Neural cell (in vitro differentiated cells): ENCODE measurements around the gene ZCCHC24. TPM values are rescaled to one million over a fixed set of nuclear protein-coding genes. Genes with fewer than 3 reads are reported as not detected.

Experiments used
- H2AFZ ChIP-seq: fragments of 200-600, 300-800 bp; sonication (generic), shearing (Covaris generic); 2 replicates; pipeline ENCODE4 v1.6.0; 2014; ENCODE audit warnings: low read depth, mild to moderate bottlenecking, antibody characterized with exemption, low read length, moderate library complexity
- H3F3A ChIP-seq: fragments of 200-600 bp; shearing (Covaris generic); 2 replicates; pipeline ENCODE4 v1.6.1; 2016; ENCODE audit warnings: mild to moderate bottlenecking, moderate library complexity, mixed read lengths, antibody characterized with exemption, low read length; ENCODE audit not compliant: insufficient read depth, poor library complexity, severe bottlenecking
- H3K27ac ChIP-seq: fragments of 200-600, 300-800 bp; sonication (generic), shearing (Covaris generic); 2 replicates; pipeline ENCODE4 v1.5.1; 2014; ENCODE audit warnings: mild to moderate bottlenecking, low read length, moderate library complexity
- H3K27me3 ChIP-seq: fragments of 300-800, 200-600 bp; sonication (generic), shearing (Covaris generic); 2 replicates; pipeline ENCODE4 v1.6.0; 2014; ENCODE audit warnings: mild to moderate bottlenecking, low read depth, low read length, moderate library complexity; ENCODE audit not compliant: insufficient read depth
- H3K36me3 ChIP-seq: fragments of 300-800, 200-600 bp; sonication (generic), shearing (Covaris generic); 2 replicates; pipeline ENCODE4 v1.5.1; 2014; ENCODE audit warnings: mild to moderate bottlenecking, antibody characterized with exemption, low read length, moderate library complexity; ENCODE audit not compliant: insufficient read depth
- H3K4me2 ChIP-seq: fragments of 300-800, 200-600 bp; sonication (generic), shearing (Covaris generic); 2 replicates; pipeline ENCODE4 v1.6.0; 2014; ENCODE audit warnings: mild to moderate bottlenecking, low read length
- H3K4me3 ChIP-seq: fragments of 300-800, 200-600 bp; sonication (generic), shearing (Covaris generic); 2 replicates; pipeline ENCODE4 v1.5.1; 2014; ENCODE audit warnings: mild to moderate bottlenecking, low read length, moderate library complexity
- H3K79me2 ChIP-seq: fragments of 200-600 bp; shearing (Covaris generic); replicated peaks from 2 replicates; pipeline ENCODE4 v1.6.0; 2014; ENCODE audit warnings: mild to moderate bottlenecking, low read length, moderate library complexity; ENCODE audit not compliant: insufficient read depth
- H3K9ac ChIP-seq: fragments of 300-800, 200-600 bp; sonication (generic), shearing (Covaris generic); 2 replicates; pipeline ENCODE4 v1.6.1; 2016; ENCODE audit warnings: mild to moderate bottlenecking, low read length, mixed read lengths
- H3K9me2 ChIP-seq: fragments of 200-600 bp; shearing (Covaris generic); 2 replicates; pipeline ENCODE4 v1.6.1; 2016; ENCODE audit warnings: mild to moderate bottlenecking, low read length, mixed read lengths; ENCODE audit not compliant: insufficient read depth
- H3K9me3 ChIP-seq: fragments of 200-600, 300-800 bp; sonication (generic), shearing (Covaris generic); 2 replicates; pipeline ENCODE4 v1.6.1; 2016; ENCODE audit warnings: mild to moderate bottlenecking, mixed run types, low read length, moderate library complexity, mixed read lengths
- H4K20me1 ChIP-seq: fragments of 200-600 bp; shearing (Covaris generic); 2 replicates; pipeline ENCODE4 v1.6.1; 2016; ENCODE audit warnings: mild to moderate bottlenecking, mixed run types; ENCODE audit not compliant: insufficient read depth
- EP300 ChIP-seq: fragments of 450-650 bp; conservative IDR thresholded peaks from 2 replicates; pipeline ENCODE4 v1.6.1; 2014; ENCODE audit warnings: antibody characterized with exemption, mild to moderate bottlenecking, moderate library complexity; ENCODE audit not compliant: poor library complexity, severe bottlenecking
- EZH2 ChIP-seq: fragments of 200-600, 300-800 bp; shearing (Covaris generic), sonication (generic); IDR thresholded peaks from 2 replicates; pipeline ENCODE4 v1.6.1; 2014; ENCODE audit warnings: antibody characterized with exemption, low read length, borderline replicate concordance, mild to moderate bottlenecking; ENCODE audit not compliant: insufficient read depth, poor library complexity, severe bottlenecking
- MXI1 ChIP-seq: fragments of 450-650 bp; conservative IDR thresholded peaks from 2 replicates; pipeline ENCODE4 v1.6.1; 2014; ENCODE audit warnings: antibody characterized with exemption, mild to moderate bottlenecking; ENCODE audit not compliant: poor library complexity, severe bottlenecking
- POLR2AphosphoS5 ChIP-seq: IDR thresholded peaks from 2 replicates; pipeline ENCODE4 v1.6.1; 2012
- RAD21 ChIP-seq: fragments of 450-650 bp; conservative IDR thresholded peaks from 2 replicates; pipeline ENCODE4 v1.6.1; 2014; ENCODE audit warnings: antibody characterized with exemption, mild to moderate bottlenecking, moderate library complexity
- SMC3 ChIP-seq: fragments of 450-650 bp; conservative IDR thresholded peaks from 2 replicates; pipeline ENCODE4 v1.6.1; 2014; ENCODE audit warnings: antibody characterized with exemption, mild to moderate bottlenecking, moderate library complexity; ENCODE audit not compliant: poor library complexity
- TAF1 ChIP-seq: IDR thresholded peaks from 2 replicates; pipeline ENCODE4 v1.6.1; 2012; ENCODE audit warnings: low read depth
- polyA plus RNA-seq: library from polyadenylated mRNA; depleted of rRNA; stranded (reverse); fragments of >200 nt; gene quantifications from 2 replicates; pipeline ENCODE4 v1.2.3, GENCODE V29; 2014
- TF ChIP-seq, protein P1 (sequence below): fragments of 450-650 bp; IDR thresholded peaks from 2 replicates; pipeline ENCODE4 v1.5.1; 2014; ENCODE audit warnings: antibody characterized with exemption, mild to moderate bottlenecking, moderate library complexity; ENCODE audit not compliant: poor library complexity, severe bottlenecking
- TF ChIP-seq, protein P2 (sequence below): IDR thresholded peaks from 2 replicates; pipeline ENCODE4 v1.6.1; 2012; ENCODE audit warnings: borderline replicate concordance

Gene ZCCHC24
- polyA plus RNA-seq, 1 donor from 2014 or later: not detected

DNA sequence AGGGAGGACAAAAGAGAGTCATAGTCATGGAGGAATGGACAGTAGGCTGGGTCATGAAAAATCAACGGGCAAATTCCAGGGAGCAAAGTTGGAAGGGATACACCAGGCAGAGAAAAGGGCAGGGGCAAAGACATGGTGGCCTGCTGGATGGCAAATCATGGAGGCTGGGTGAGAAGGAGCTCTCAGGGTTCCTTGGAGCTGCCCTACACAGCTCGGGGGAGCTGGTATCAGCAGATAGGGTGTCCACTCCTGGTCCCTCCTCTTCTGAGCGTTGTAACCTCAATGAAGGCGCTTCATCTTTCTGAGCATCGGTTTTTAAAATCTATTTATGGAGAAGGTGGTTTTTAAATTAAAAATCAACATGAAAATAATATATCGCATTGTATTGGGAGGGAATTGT, 39.1 kb upstream of the ZCCHC24 start:
- no peaks in the 10 kb centered on the region for H3K9me2 ChIP-seq
- no peaks in the 10 kb centered on the region for H4K20me1 ChIP-seq
- H3K4me2 ChIP-seq: no peak overlapping the region
- H3K79me2 ChIP-seq: no peaks in the 10 kb centered on the region
- no peaks in the 10 kb centered on the region for H3F3A ChIP-seq
- no peak overlapping the region for H2AFZ ChIP-seq
- H3K9me3 ChIP-seq: no peaks in the 10 kb centered on the region
- H3K4me3 ChIP-seq: no peak overlapping the region
- H3K27me3 ChIP-seq: no peaks in the 10 kb centered on the region
- H3K27ac ChIP-seq: no peak overlapping the region
- TF ChIP-seq TAF1 (no peak), RAD21 (no peak), POLR2AphosphoS5 (no peak), MXI1 (no peak), SMC3 (no peak), EZH2 (no peak), EP300 (no peak)
- TF ChIP-seq, protein P1, sequence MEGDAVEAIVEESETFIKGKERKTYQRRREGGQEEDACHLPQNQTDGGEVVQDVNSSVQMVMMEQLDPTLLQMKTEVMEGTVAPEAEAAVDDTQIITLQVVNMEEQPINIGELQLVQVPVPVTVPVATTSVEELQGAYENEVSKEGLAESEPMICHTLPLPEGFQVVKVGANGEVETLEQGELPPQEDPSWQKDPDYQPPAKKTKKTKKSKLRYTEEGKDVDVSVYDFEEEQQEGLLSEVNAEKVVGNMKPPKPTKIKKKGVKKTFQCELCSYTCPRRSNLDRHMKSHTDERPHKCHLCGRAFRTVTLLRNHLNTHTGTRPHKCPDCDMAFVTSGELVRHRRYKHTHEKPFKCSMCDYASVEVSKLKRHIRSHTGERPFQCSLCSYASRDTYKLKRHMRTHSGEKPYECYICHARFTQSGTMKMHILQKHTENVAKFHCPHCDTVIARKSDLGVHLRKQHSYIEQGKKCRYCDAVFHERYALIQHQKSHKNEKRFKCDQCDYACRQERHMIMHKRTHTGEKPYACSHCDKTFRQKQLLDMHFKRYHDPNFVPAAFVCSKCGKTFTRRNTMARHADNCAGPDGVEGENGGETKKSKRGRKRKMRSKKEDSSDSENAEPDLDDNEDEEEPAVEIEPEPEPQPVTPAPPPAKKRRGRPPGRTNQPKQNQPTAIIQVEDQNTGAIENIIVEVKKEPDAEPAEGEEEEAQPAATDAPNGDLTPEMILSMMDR: no peak
- TF ChIP-seq, protein P2, sequence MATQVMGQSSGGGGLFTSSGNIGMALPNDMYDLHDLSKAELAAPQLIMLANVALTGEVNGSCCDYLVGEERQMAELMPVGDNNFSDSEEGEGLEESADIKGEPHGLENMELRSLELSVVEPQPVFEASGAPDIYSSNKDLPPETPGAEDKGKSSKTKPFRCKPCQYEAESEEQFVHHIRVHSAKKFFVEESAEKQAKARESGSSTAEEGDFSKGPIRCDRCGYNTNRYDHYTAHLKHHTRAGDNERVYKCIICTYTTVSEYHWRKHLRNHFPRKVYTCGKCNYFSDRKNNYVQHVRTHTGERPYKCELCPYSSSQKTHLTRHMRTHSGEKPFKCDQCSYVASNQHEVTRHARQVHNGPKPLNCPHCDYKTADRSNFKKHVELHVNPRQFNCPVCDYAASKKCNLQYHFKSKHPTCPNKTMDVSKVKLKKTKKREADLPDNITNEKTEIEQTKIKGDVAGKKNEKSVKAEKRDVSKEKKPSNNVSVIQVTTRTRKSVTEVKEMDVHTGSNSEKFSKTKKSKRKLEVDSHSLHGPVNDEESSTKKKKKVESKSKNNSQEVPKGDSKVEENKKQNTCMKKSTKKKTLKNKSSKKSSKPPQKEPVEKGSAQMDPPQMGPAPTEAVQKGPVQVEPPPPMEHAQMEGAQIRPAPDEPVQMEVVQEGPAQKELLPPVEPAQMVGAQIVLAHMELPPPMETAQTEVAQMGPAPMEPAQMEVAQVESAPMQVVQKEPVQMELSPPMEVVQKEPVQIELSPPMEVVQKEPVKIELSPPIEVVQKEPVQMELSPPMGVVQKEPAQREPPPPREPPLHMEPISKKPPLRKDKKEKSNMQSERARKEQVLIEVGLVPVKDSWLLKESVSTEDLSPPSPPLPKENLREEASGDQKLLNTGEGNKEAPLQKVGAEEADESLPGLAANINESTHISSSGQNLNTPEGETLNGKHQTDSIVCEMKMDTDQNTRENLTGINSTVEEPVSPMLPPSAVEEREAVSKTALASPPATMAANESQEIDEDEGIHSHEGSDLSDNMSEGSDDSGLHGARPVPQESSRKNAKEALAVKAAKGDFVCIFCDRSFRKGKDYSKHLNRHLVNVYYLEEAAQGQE: no peak
- no peak overlapping the region for H3K9ac ChIP-seq
- no peaks in the 10 kb centered on the region for H3K36me3 ChIP-seq

DNA sequence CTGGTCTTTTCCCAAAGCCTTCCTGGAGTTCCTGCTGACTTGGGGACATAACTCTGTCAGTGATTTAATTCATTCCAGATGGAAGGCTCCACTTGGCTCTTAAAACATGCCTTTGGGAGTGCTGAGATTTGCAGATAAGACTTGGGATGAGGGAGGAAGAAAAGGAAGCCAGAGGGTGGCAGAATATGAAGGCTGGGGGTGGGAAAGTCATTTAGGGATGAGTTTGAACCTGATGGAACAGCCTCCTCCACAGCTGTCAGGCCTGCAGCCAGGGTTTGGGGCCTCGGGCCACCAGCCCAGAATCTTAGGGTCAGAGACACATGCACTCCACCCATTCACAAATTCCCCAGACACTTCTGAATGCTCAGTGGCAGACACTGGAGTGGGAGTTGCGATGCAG, 38.5 kb upstream of the ZCCHC24 start:
- Histone ChIP-seq H3K79me2 (no peaks in the 10 kb centered on the region), H3K27ac (no peak overlapping the region), H4K20me1 (no peaks in the 10 kb centered on the region), H3K9me3 (no peaks in the 10 kb centered on the region), H3K9ac (no peak overlapping the region), H3K9me2 (no peaks in the 10 kb centered on the region), H3K36me3 (no peaks in the 10 kb centered on the region), H3K4me2 (no peak overlapping the region), H2AFZ (no peak overlapping the region), H3F3A (no peaks in the 10 kb centered on the region), H3K27me3 (no peaks in the 10 kb centered on the region), H3K4me3 (no peak overlapping the region)
- TF ChIP-seq EZH2 (no peak), RAD21 (no peak), POLR2AphosphoS5 (no peak), MXI1 (no peak), SMC3 (no peak), TAF1 (no peak), EP300 (no peak)
- TF ChIP-seq, protein P1: no peak
- TF ChIP-seq, protein P2: no peak
